Measurements from ENCODE around the gene GCNA. TPM values are rescaled to one million over a fixed set of nuclear protein-coding genes. Genes with fewer than 3 reads are reported as not detected.
A peak's percentile ranks its signal among the peaks of the same experiment; 100 is the strongest.

GCNA gene
- total and polyA plus RNA-seq, 10 of the 15 experiments (the other 5 are each of a cell fraction or from before 2014, with no cell fraction given): 0.37 to 1.6 (median 0.90) TPM

DNA sequence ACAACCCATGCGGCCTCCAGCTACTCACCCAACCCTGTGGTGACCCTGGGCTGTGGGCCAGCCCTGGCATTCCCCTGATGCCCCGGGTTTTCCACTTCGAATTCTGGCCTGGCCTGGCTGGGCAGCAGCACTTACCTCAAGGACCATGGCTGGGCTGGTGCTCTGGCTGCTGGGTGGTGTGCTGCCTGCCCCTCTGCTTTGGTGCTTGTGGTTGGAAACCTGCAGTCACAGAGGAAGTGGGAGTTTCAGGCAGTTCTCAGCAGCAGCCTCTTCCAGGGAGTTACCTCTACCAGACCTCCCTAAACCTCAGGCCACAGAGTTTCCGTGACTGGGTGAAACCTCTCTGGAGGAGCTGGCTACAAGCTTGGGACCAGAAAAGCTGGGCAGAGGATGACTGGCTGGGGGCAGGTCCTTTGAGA is 40.1 kb downstream of the GCNA start, which contains the start of gene CXCR3:
Gene CXCR3, minus strand, starts transcription at position 209 of the 419 bp plus-strand sequence. Its CDS starts 62 bp downstream, at position 147.
- ATAC-seq (peak; percentile 63), FAIRE-seq (peak; percentile 75), DNase-seq (ENCODE audit: low read depth, low spot score) (peak; percentile 83)
- no peaks in the 10 kb centered on the region for H3K27me3 ChIP-seq (replicated peaks in 1 of 2; ENCODE audit: control insufficient read depth in 2 of 2, insufficient read depth in 2 of 2, low read length in 1 of 2)
- BruUV-seq (replicated peaks): no TSS peak
- H3K4me2 ChIP-seq (ENCODE audit: control insufficient read depth, insufficient read depth): peak within 1 kb of the TSS; percentile 80
- H2AFZ ChIP-seq (ENCODE audit: control insufficient read depth, low read depth, low read length): no peak within 1 kb of the TSS
- in situ Hi-C loops (cut with MboI) (loop anchor here (5.0 kb wide), 1 partner anchor 34 kb away; no protein-coding TSS in a partner anchor), intact Hi-C loops (cut with micrococcal nuclease; ENCODE audit: unreplicated experiment) (loop anchor here (1.0 to 5.0 kb wide), 3 partner anchors 15 to 76 kb away; no protein-coding TSS in a partner anchor)
- ChIA-PET POLR2A (interaction anchor here (0.6 to 2.4 kb wide), 8 partner anchors 11 to 133 kb away, joined by 3 to 10 read pairs (median 5); no protein-coding TSS in a partner anchor), CTCF (interaction anchor here (0.7 to 3.4 kb wide), 8 partner anchors 8 to 106 kb away, joined by 3 to 24 read pairs (median 4); no protein-coding TSS in a partner anchor), RAD21 (ENCODE audit: unreplicated experiment) (interaction anchor here (0.6 to 3.8 kb wide), 10 partner anchors 15 to 84 kb away, joined by 3 to 24 read pairs (median 9); no protein-coding TSS in a partner anchor), SMC1A (ENCODE audit: uncharacterized antibody, unreplicated experiment) (interaction anchor here (1.0 to 9.3 kb wide), 11 partner anchors 11 to 103 kb away, joined by 3 to 119 read pairs (median 4); partner anchors contain the start of gene OGT)
- peaks cover 0 to 3% of the 10 kb centered on the region in 2 experiments; a peak in 2 of 4 replicates for H3K36me3 ChIP-seq (ENCODE audit: control insufficient read depth in 2 of 2, insufficient read depth in 2 of 2, low read length in 1 of 2)
- H3K4me3 ChIP-seq: peak within 1 kb of the TSS; percentile 69
- H3K79me2 ChIP-seq (ENCODE audit: control insufficient read depth, insufficient read depth, low read length): peaks cover 22% of the 10 kb centered on the region
- no peaks in the 10 kb centered on the region for H4K20me1 ChIP-seq (ENCODE audit: control insufficient read depth, insufficient read depth)
- WGBS (ENCODE audit: insufficient coverage, insufficient replicate concordance, low lambda C conversion rate, missing lambda C conversion rate): 18% methylated on average over 4 of the region's 4 CpGs
- H3K4me1 ChIP-seq (ENCODE audit: control insufficient read depth, insufficient read depth, low read length): peaks cover 39% of the 10 kb centered on the region
- no peaks in the 10 kb centered on the region; the same call in 1 of the 3 replicates for H3K9me3 ChIP-seq (replicated peaks; ENCODE audit: control insufficient read depth, insufficient read depth, low read length)
- peak within 1 kb of the TSS; percentile 72 for H3K9ac ChIP-seq (ENCODE audit: control insufficient read depth, insufficient read depth, low read length)
- peak within 1 kb of the TSS; percentile 90 for H3K27ac ChIP-seq (ENCODE audit: control insufficient read depth, insufficient read depth)
- TF ChIP-seq TARDBP (IDR thresholded peaks at IDR 0.05; ENCODE audit: borderline replicate concordance) (no peak), SUZ12 (IDR thresholded peaks at IDR 0.05; ENCODE audit: unreplicated experiment) (no peak), CHD2 (IDR thresholded peaks at IDR 0.05; ENCODE audit: borderline replicate concordance, low read depth, low read length) (peak; percentile 72; the same call in 1 of the 2 replicates), POU2F2 (IDR thresholded peaks at IDR 0.05; ENCODE audit: borderline replicate concordance, low read depth, low read length) (peak; percentile 77; the same call in 2 of the 3 replicates), LARP7 (IDR thresholded peaks at IDR 0.05) (no peak), BACH1 (IDR thresholded peaks at IDR 0.05; ENCODE audit: borderline replicate concordance) (0 out of 2 replicates have a peak, but pooled peaks have one; percentile 9), NR2F1 (conservative IDR thresholded peaks at IDR 0.05) (peak; percentile 73), SMARCA5 (IDR thresholded peaks at IDR 0.05) (no peak; the same call in 1 of the 2 replicates), SMAD5 (IDR thresholded peaks at IDR 0.05; ENCODE audit: low read depth) (no peak), SP1 (IDR thresholded peaks at IDR 0.05; ENCODE audit: low read depth, low read length) (peak; percentile 73), EED (IDR thresholded peaks at IDR 0.05; ENCODE audit: low read depth) (peak; percentile 100), POLR2AphosphoS5 (IDR thresholded peaks at IDR 0.05; ENCODE audit: low read length) (peak; percentile 31; the same call in 1 of the 2 replicates), ETV6 (conservative IDR thresholded peaks at IDR 0.05 in 1 of 2, IDR thresholded peaks at IDR 0.05 in 1 of 2; ENCODE audit: borderline replicate concordance in 1 of 2, low read depth in 1 of 2) (peak in 1 of 2 experiments; percentile 82; a peak in 2 of 4 replicates), DPF2 (IDR thresholded peaks at IDR 0.05) (peak; percentile 93), IKZF1 (conservative IDR thresholded peaks at IDR 0.05) (peak; percentile 99), STAT1 (conservative IDR thresholded peaks at IDR 0.05) (no peak), IKZF2 (IDR thresholded peaks at IDR 0.05) (peak; percentile 99), SPI1 (IDR thresholded peaks at IDR 0.05; ENCODE audit: borderline replicate concordance, insufficient read depth, low read depth, low read length) (peak; percentile 96), ZNF24 (IDR thresholded peaks at IDR 0.05) (no peak)
- TF ChIP-seq, protein P1, sequence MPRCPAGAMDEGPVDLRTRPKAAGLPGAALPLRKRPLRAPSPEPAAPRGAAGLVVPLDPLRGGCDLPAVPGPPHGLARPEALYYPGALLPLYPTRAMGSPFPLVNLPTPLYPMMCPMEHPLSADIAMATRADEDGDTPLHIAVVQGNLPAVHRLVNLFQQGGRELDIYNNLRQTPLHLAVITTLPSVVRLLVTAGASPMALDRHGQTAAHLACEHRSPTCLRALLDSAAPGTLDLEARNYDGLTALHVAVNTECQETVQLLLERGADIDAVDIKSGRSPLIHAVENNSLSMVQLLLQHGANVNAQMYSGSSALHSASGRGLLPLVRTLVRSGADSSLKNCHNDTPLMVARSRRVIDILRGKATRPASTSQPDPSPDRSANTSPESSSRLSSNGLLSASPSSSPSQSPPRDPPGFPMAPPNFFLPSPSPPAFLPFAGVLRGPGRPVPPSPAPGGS (IDR thresholded peaks at IDR 0.05; ENCODE audit: borderline replicate concordance, insufficient read depth, low read depth, low read length, poor library complexity, severe bottlenecking): peak; percentile 43
- TF ChIP-seq, protein P2, sequence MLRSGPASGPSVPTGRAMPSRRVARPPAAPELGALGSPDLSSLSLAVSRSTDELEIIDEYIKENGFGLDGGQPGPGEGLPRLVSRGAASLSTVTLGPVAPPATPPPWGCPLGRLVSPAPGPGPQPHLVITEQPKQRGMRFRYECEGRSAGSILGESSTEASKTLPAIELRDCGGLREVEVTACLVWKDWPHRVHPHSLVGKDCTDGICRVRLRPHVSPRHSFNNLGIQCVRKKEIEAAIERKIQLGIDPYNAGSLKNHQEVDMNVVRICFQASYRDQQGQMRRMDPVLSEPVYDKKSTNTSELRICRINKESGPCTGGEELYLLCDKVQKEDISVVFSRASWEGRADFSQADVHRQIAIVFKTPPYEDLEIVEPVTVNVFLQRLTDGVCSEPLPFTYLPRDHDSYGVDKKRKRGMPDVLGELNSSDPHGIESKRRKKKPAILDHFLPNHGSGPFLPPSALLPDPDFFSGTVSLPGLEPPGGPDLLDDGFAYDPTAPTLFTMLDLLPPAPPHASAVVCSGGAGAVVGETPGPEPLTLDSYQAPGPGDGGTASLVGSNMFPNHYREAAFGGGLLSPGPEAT (IDR thresholded peaks at IDR 0.05; ENCODE audit: low read depth): peak; percentile 92
- TF ChIP-seq, protein P3, sequence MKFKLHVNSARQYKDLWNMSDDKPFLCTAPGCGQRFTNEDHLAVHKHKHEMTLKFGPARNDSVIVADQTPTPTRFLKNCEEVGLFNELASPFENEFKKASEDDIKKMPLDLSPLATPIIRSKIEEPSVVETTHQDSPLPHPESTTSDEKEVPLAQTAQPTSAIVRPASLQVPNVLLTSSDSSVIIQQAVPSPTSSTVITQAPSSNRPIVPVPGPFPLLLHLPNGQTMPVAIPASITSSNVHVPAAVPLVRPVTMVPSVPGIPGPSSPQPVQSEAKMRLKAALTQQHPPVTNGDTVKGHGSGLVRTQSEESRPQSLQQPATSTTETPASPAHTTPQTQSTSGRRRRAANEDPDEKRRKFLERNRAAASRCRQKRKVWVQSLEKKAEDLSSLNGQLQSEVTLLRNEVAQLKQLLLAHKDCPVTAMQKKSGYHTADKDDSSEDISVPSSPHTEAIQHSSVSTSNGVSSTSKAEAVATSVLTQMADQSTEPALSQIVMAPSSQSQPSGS (IDR thresholded peaks at IDR 0.05; ENCODE audit: low read length): no peak
